Measurements from ENCODE around the gene BCAT1. TPM values are rescaled to one million over a fixed set of nuclear protein-coding genes. Genes with fewer than 3 reads are reported as not detected.

Gene BCAT1
- total and polyA plus RNA-seq, 9 of the 15 experiments (the other 6 are each of a cell fraction or from before 2014, with no cell fraction given): 38.5 to 157 (median 66.8) TPM

- TF ChIP-seq ZNF449 (CRISPR knock-in tag; IDR thresholded peaks at IDR 0.05) (no peak), DEAF1 (CRISPR knock-in tag; IDR thresholded peaks at IDR 0.05) (peak; percentile 44), REST (IDR thresholded peaks at IDR 0.05; ENCODE audit: borderline replicate concordance) (peak; percentile 77), REST (CRISPR knock-in tag; IDR thresholded peaks at IDR 0.05; ENCODE audit: low read depth) (no peak), ZC3H4 (CRISPR knock-in tag; IDR thresholded peaks at IDR 0.05; ENCODE audit: borderline replicate concordance) (no peak), MLLT1 (IDR thresholded peaks at IDR 0.05) (no peak), SAP30 (IDR thresholded peaks at IDR 0.05; ENCODE audit: borderline replicate concordance, insufficient read depth, low read depth, low read length, poor library complexity, severe bottlenecking) (no peak), ATF7 (IDR thresholded peaks at IDR 0.05) (no peak), SMC3 (conservative IDR thresholded peaks at IDR 0.05; ENCODE audit: insufficient read depth, low read depth, low read length) (peak; percentile 74), ZBTB8A (IDR thresholded peaks at IDR 0.05; ENCODE audit: partially characterized antibody) (no peak), SIN3A (IDR thresholded peaks at IDR 0.05; ENCODE audit: borderline replicate concordance in 2 of 2, control insufficient read depth in 1 of 2, low read depth in 2 of 2, low read length in 2 of 2) (no peak), RAD21 (CRISPR knock-in tag; conservative IDR thresholded peaks at IDR 0.05 in 1 of 2, IDR thresholded peaks at IDR 0.05 in 1 of 2) (peak; percentile 78 to 93), MTA3 (IDR thresholded peaks at IDR 0.05; ENCODE audit: borderline replicate concordance) (no peak)
These were observed 170.2 kb downstream of the BCAT1 start (continued) for GRCh38 chr12:24778486-24779304.
